GM15510 (cell line): Measurements from ENCODE around the gene DQX1.

Experiments used
- POLR2A ChIP-seq: IDR thresholded peaks from 3 replicates; pipeline ENCODE4 v1.6.1; 2011; ENCODE audit warnings: borderline replicate concordance; ENCODE audit not compliant: insufficient read length; ENCODE audit errors: extremely low read depth

The DQX1 gene

DNA sequence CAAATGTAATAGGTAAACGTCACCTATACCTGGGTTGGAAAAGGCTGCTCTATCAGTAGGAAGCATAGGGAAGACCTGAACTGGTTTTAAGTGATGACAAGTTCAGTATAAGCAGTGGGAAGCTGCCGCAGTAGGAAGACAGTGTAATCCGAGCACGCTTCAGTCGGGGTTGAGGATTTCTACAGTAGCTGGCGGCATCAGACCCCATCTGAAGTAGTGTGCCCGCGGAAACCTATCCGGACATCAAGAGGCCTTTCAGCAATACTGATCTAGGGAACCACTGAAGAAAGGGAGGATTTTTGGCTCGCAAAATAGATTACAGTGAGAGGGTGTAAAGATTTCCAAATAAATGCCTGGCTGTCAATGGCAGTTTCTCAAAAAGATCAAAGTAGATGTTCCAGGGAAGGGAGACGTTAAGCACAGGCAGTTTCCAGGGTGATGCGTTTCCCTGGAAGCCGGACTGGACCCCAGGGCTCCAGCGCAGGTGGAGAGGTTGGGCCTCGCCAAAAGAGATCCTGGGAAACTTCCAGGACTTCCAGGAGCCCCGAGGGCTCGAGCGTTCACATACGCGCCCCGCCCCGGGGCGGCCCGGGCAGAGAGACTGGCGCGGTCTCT is 22.4 kb upstream of the DQX1 start:
- TF ChIP-seq POLR2A, result no peak

DNA sequence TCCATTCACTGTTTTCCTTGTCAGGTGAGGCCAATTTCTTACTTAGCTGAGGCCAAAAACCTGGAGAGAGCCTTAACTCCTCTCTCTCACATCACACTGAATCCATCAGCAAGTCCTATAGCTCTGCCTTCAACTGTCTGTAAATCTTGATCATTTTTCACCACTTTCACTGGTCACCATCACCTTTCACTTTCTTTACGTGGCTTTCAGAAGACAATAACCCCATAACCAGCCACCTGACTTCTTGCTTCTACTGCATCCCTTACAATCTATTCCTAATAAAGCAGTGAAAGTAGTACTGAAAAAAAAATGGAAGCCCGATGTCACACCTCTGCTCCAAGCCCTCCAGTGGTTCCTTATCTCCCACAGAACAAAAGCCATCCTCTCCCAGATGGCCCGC is 20.0 kb upstream of the DQX1 start:
- TF ChIP-seq POLR2A, result no peak

DNA sequence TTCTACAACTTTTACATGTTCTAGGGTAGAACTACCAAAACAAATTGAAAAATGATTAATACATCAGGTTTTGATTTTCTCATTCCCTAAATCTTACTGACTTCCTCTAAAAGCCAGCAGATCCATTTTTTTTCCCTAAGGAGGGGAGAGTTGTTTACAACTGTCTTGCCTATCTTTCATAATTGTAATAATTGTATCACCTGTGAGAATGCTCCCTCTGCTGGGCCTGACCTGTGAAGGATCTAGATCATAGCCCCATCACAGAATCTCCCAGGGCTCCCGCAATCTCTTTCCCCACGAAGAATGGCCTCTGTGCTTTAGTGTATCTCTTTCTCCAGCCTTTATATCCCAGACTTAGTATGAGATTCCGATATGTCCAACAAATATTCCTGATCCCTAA is 18.6 kb upstream of the DQX1 start:
- TF ChIP-seq POLR2A, result no peak

DNA sequence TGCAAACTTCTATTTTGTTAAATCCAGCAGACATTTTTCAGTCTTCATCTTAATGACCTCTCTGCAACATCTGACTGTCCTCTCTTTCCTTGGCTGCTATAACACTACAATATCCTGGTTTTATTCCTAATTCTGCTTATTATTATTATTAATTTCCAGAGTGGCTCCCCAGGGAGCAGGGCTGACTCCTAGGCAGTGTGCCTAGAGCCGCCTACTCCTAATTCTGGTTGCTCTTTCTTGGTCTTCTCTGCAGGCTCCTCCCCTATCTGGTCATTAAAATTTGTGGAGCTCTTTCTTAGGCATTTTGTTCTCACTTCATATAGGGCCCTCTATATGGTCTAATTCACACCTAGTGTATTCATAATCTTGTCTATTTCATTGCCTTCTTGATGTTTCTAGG is 16.9 kb upstream of the DQX1 start:
- no peak for TF ChIP-seq POLR2A

DNA sequence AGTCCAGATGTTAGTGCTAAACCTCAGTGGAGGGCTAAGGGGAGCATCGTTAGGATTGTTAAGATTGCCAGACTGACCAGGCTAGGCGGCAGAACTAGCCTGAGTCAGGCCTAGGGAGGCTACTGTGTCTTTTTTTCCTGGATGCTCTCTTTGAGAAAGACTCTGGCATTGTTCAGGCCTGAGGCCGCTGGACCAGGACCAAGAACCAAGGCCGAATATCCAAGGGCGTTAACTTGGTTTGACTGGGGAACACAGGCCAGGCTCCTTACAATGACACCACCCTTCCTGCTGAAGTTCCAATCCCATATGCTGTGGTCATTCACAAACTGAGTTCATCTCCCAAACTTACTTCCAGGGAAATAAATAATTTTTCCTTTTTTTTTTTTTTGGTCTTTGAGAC is 14.3 kb upstream of the DQX1 start:
- no peak for TF ChIP-seq POLR2A

DNA sequence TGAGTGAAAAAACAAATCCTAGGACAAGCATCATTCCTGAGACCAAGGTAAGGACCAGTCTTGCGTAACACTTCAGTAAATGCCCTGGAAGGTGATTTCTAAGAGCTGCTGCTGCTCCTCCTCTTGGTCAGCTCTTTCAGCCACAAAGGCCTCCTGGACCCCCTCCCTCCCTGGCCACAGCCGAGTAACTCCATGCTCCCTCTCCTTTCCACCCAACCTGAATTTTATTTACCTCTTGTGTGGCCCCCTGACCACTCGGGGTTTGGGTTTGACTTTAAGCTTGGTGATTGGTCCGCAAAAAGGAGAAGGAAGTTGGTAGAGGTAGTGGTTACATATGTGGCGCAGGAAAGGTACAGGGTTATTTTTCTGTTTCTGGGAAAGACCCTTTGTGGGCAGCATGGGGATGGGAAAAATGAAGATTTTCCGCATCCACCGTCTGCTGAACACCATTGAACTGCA is 12.9 kb upstream of the DQX1 start:
- no peak for TF ChIP-seq POLR2A

DNA sequence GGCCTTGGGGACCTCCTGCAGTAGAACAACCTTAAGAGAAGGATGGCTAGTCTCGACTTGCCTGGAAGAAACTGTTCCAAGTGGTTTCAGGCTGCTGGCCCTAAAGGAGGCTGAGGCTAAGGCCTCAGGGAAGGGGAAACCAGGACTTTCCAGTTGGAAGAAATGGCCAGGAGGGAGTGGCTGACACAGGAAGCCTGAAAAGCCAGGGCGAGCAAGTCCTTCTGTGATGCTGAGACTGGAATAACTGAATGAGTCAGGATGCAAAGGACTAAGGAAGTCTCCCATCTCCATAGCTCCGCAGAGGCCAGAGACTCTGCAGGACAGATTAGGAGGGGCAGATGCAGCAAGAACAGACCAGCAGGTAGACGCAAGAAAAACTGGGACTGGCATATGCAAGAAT is 11.1 kb upstream of the DQX1 start:
- no peak for TF ChIP-seq POLR2A

DNA sequence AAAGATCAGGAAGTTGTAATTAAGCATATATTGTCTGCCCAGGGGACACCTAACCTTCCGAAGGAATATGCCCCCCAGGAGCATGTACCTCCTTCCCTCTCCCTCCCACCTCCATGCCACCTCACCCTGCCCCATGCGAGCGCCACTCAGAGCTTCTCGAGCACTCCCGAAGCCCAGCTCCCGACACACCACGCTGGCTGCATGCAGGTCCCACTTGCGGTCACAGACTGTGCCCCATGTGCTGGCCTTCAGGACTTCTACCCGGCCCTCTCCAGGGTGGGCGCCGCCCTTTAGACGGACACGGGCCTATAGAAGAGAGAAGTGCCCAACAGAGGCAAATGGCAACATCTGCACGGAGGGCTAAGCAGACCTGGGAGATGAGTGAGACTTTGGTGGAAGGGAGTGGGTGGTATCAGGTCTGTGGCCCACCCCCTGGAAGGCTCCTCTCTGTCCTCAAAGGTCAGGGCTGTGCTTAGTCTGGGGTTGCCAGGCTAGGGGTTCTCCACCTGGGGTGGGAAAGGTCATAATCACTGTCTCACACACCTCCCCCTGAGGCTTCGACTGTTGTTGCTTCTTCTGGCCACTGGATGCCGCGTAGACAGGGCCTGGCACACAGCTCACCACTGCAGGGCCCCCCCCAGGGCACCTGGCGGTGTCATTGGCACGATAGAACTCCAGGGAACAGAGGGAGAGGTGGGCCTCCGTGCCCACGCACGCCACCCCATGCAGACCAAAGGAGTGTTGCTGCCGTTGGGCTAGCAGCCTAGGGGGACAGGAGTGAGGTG is 10.3 kb upstream of the DQX1 start:
- TF ChIP-seq POLR2A, result no peak

DNA sequence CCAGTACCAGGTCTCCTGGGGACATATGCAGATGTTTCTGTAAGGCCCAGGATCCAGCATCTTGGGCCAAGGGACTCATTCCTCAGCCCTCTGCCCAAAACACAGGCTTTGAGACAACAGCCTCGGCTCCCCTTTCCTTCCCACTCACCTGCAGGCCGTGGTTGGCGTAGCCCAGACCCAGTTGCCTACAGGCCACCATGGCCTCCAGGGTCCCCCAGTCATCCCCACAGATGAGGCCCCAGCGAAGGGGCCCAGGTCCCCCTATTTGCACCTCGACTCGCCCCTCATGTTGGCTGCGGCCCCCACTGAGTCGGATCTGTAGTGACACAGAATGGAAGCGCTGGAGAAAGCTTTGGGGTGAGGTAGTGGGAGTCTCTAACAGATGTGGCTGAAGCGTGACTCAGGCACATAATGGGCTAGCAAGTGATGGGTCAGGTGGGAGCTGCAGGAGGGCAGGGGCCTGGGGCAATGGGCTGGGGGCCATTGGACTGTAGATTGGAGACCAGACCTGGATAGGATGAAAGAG is 9.5 kb upstream of the DQX1 start:
- no peak for TF ChIP-seq POLR2A

DNA sequence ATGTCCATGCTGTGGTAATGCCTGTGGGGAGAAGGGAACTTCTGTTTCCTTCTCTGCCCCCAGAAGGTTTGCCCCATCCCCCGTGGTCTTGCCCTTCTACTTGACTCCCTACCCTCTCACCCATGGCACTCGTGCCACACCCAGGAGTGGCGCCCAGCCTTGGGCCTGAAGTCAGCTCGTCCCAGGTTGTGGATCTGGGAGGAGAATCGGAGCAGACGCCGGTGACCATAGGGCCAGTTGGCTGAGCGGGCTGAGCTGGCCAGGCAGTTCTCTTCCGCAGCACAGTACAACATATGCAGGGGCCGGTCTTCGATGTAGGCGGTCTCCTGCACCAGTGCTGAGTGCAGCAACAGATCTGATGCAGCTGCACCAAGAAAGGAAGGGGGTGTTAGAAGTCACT is 8.4 kb upstream of the DQX1 start:
- no peak for TF ChIP-seq POLR2A

DNA sequence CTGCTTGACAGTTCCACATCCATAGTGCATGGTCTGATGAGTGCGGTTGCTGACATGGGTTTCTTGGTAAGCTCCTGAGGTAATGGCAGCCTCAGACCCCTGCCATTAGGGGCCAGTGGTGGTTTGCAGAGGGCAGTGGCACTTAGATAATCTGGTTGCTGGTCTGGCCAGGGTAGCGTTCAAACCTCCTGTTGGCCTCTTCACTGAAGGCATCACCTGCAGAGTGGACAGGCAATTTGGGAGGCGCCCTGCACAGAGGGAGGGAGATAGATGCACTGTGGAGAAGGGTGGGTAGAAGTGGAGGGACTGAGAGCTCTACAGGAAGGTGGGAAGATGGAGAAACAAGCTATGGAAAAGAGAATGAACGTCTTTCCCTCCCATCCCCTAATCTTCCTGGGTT is 7.4 kb upstream of the DQX1 start:
- no peak for TF ChIP-seq POLR2A

DNA sequence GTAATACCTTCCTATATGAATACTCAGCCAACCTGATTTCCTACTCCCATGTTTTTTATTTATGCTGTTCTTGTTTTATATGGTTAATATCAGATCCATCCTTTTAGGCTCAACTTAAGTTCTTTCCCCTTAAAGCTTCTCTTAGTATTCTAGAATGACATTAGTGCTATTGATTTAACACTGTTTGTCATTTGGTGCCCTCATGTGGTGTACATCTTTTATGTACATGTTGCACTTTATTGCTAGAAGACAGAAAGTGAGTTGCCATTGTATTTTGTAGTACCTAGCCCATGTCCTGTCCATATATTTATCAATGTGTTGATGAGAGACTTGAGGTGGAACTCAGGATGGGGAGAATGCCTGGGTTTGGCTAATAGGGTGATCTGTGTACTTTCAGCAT is 6.2 kb upstream of the DQX1 start:
- TF ChIP-seq POLR2A, result no peak

DNA sequence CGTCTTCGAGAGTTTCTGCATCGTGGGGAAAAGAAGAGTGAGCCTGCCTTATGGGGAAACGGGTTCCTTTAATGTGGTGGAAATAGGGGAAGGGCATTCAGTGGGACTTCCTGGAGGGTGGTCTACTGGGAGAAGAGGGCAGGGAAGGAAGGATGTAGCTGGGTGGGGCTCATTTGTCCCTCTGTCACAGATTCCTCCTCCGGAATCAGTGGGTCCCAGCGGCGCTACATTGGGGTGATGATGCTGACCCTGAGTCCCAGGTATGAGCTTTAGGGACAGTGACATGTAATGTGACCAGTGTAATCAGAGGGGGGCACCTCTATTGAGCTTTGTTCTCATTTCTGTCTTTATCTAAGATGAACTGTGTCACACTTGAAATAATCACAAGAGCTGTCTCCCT is 5.6 kb upstream of the DQX1 start:
- no peak for TF ChIP-seq POLR2A

DNA sequence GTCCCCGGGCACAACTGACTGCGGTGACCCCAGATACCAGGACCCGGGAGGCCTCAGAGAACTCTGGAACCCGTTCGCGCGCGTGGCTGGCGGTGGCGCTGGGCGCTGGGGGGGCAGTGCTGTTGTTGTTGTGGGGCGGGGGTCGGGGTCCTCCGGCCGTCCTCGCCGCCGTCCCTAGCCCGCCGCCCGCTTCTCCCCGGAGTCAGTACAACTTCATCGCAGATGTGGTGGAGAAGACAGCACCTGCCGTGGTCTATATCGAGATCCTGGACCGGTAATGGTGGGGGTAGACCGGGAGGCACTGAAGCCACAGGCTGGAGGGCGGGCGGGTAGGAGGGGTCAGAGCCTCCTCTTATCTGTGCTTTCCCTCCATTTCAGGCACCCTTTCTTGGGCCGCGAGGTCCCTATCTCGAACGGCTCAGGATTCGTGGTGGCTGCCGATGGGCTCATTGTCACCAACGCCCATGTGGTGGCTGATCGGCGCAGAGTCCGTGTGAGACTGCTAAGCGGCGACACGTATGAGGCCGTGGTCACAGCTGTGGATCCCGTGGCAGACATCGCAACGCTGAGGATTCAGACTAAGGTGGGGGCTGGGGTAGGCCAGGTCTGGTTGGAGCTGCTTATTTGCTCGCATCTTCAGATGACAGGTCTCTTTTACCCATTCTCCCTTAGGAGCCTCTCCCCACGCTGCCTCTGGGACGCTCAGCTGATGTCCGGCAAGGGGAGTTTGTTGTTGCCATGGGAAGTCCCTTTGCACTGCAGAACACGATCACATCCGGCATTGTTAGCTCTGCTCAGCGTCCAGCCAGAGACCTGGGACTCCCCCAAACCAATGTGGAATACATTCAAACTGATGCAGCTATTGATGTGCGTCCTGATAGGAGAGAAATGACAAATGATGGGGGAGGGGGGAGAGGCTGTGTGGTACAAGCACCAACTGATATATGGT is 4.5 kb upstream of the DQX1 start:
- TF ChIP-seq POLR2A, result no peak
